Astrocyte (in vitro differentiated cells and primary cell): Measurements from ENCODE around the gene GAL3ST1. TPM values are rescaled to one million over a fixed set of nuclear protein-coding genes. Genes with fewer than 3 reads are reported as not detected.

ENCODE experiments used
- DNase-seq: peaks from one replicate; pipeline ENCODE4 v3.0.0-alpha.2; 2010; ENCODE audit warnings: low read depth
- FAIRE-seq: peaks from 2 replicates; lab custom pipeline; 2011; peaks lifted over from hg19 to GRCh38; lab: Jason Lieb, UNC
- H2AFZ ChIP-seq: 2 replicates; pipeline ENCODE4 v1.6.0; 2012; ENCODE audit warnings: low read depth, low read length, inconsistent platforms
- H3K27ac ChIP-seq: 2 replicates; pipeline ENCODE4 v1.5.1; 2011; ENCODE audit warnings: low read depth, low read length, inconsistent platforms
- H3K27me3 ChIP-seq: 2 replicates; pipeline ENCODE4 v1.6.0; 2011; ENCODE audit warnings: low read length, inconsistent platforms; ENCODE audit not compliant: insufficient read depth
- H3K36me3 ChIP-seq: 2 replicates; pipeline ENCODE4 v1.5.1; 2011; ENCODE audit warnings: low read length, inconsistent platforms; ENCODE audit not compliant: insufficient read depth
- H3K4me1 ChIP-seq: 2 replicates; pipeline ENCODE4 v1.5.1; 2011; ENCODE audit warnings: low read length, inconsistent platforms; ENCODE audit not compliant: insufficient read depth
- H3K4me2 ChIP-seq: 2 replicates; pipeline ENCODE4 v1.6.0; 2012; ENCODE audit warnings: low read length, inconsistent platforms
- H3K4me3 ChIP-seq: 2 replicates; pipeline ENCODE4 v1.5.1; 2011; ENCODE audit warnings: low read depth, mild to moderate bottlenecking, low read length, inconsistent platforms; ENCODE audit not compliant: insufficient read depth
- H3K79me2 ChIP-seq: 2 replicates; pipeline ENCODE4 v1.6.0; 2012; ENCODE audit warnings: mild to moderate bottlenecking, low read length, inconsistent platforms; ENCODE audit not compliant: insufficient read depth
- H3K9ac ChIP-seq: 2 replicates; pipeline ENCODE4 v1.6.0; 2012; ENCODE audit warnings: mild to moderate bottlenecking, low read length, inconsistent platforms
- H3K9me3 ChIP-seq: 2 replicates; pipeline ENCODE4 v1.5.1; 2012; ENCODE audit warnings: low read depth, mild to moderate bottlenecking, low read length, inconsistent platforms; ENCODE audit not compliant: insufficient read depth
- H4K20me1 ChIP-seq: 2 replicates; pipeline ENCODE4 v1.6.0; 2012; ENCODE audit warnings: low read length, inconsistent platforms; ENCODE audit not compliant: insufficient read depth
- H3K27ac Mint-ChIP-seq: one replicate; pipeline ENCODE4 v1.8.0; 2021; ENCODE audit warnings: mild to moderate bottlenecking, mixed read lengths; ENCODE audit not compliant: unreplicated experiment
- H3K27me3 Mint-ChIP-seq: one replicate; pipeline ENCODE4 v1.8.0; 2021; ENCODE audit warnings: low read depth, mixed read lengths; ENCODE audit not compliant: unreplicated experiment
- H3K36me3 Mint-ChIP-seq: one replicate; pipeline ENCODE4 v1.8.0; 2021; ENCODE audit warnings: low read depth, mixed read lengths; ENCODE audit not compliant: unreplicated experiment
- H3K4me1 Mint-ChIP-seq: one replicate; pipeline ENCODE4 v1.8.0; 2021; ENCODE audit warnings: low read depth, mixed read lengths; ENCODE audit not compliant: unreplicated experiment
- H3K4me3 Mint-ChIP-seq: one replicate; pipeline ENCODE4 v1.8.0; 2021; ENCODE audit warnings: mild to moderate bottlenecking, moderate library complexity, mixed read lengths; ENCODE audit not compliant: unreplicated experiment
- H3K9me3 Mint-ChIP-seq: one replicate; pipeline ENCODE4 v1.8.0; 2021; ENCODE audit warnings: mild to moderate bottlenecking, mixed read lengths; ENCODE audit not compliant: unreplicated experiment
- EZH2 ChIP-seq: IDR thresholded peaks from 2 replicates; pipeline ENCODE4 v1.6.1; 2012; ENCODE audit warnings: mild to moderate bottlenecking, low read length, inconsistent platforms; ENCODE audit not compliant: insufficient read depth
- total RNA-seq: library from RNA; stranded (reverse); gene quantifications from 2 replicates; pipeline ENCODE4 v1.2.1, GENCODE V29; 2021
- TF ChIP-seq, protein P1 (sequence below): IDR thresholded peaks from 2 replicates; pipeline ENCODE4 v1.5.1; 2011; ENCODE audit warnings: low read depth, mild to moderate bottlenecking, inconsistent platforms, low read length, moderate library complexity; ENCODE audit not compliant: insufficient read depth

The GAL3ST1 gene
- total RNA-seq, 1 donor from 2014 or later, result 3.4 TPM

DNA sequence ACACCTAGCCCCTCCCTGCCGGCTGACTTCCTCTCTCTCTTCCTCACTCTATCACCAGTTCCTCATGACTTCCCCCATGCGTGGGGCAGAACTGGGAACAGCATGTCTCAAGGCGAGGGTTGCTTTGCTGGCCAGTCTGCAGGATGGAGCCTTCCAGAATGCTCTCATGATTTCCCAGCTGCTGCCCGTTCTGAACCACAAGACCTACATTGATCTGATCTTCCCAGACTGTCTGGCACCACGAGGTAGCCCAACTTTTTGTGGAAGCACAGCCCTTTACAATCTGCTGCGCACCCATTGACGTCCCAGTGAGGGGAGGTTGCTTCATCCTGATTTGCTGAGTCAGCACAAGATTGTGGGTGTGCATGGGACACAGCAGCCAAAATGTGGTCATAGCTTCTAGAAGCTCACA is 41.1 kb upstream of the GAL3ST1 start:
- Histone ChIP-seq H3K9me3 (no peaks in the 10 kb centered on the region), H3K4me2 (no peak overlapping the region), H3K4me1 (no peaks in the 10 kb centered on the region), H3K27me3 (no peaks in the 10 kb centered on the region), H3K79me2 (no peaks in the 10 kb centered on the region), H3K27ac (no peak overlapping the region), H4K20me1 (no peaks in the 10 kb centered on the region), H3K4me3 (no peak overlapping the region), H3K9ac (no peak overlapping the region), H3K36me3 (no peaks in the 10 kb centered on the region), H2AFZ (no peak overlapping the region)
- no peak overlapping the region for H3K27ac Mint-ChIP-seq
- peaks cover 17% of the 10 kb centered on the region for H3K27me3 Mint-ChIP-seq
- FAIRE-seq (no peak), DNase-seq (no peak)
- TF ChIP-seq EZH2, result no peak
- TF ChIP-seq, protein P1, sequence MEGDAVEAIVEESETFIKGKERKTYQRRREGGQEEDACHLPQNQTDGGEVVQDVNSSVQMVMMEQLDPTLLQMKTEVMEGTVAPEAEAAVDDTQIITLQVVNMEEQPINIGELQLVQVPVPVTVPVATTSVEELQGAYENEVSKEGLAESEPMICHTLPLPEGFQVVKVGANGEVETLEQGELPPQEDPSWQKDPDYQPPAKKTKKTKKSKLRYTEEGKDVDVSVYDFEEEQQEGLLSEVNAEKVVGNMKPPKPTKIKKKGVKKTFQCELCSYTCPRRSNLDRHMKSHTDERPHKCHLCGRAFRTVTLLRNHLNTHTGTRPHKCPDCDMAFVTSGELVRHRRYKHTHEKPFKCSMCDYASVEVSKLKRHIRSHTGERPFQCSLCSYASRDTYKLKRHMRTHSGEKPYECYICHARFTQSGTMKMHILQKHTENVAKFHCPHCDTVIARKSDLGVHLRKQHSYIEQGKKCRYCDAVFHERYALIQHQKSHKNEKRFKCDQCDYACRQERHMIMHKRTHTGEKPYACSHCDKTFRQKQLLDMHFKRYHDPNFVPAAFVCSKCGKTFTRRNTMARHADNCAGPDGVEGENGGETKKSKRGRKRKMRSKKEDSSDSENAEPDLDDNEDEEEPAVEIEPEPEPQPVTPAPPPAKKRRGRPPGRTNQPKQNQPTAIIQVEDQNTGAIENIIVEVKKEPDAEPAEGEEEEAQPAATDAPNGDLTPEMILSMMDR, result no peak
- no peak overlapping the region for H3K4me3 Mint-ChIP-seq
- H3K9me3 Mint-ChIP-seq, result peaks cover 2% of the 10 kb centered on the region
- H3K4me1 Mint-ChIP-seq, result no peaks in the 10 kb centered on the region
- H3K36me3 Mint-ChIP-seq, result peaks cover 2% of the 10 kb centered on the region

DNA sequence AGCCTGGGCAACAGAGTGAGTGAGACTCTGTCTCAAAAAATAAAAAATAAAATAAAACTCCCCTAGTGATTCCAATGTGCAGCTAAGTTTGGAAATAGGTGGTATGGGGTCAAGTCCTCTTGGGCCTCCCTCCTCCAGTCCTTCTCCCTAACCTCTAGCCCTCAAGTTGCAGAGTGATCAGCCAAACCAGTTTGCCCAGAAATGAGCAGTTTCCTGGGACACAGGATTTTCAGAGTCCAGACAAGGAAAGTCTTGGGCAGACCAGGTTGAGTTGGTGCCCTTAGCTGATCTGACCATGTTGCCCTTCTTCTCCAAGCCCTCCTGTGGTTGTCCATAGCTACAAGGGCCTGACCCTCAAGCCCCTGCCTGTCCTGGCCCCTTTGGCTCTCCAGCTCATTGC is 40.4 kb upstream of the GAL3ST1 start:
- no peak for DNase-seq
- Mint-ChIP-seq H3K36me3 (peaks cover 2% of the 10 kb centered on the region), H3K9me3 (peaks cover 2% of the 10 kb centered on the region), H3K4me3 (no peak overlapping the region), H3K27me3 (peaks cover 17% of the 10 kb centered on the region), H3K27ac (no peak overlapping the region), H3K4me1 (peaks cover 4% of the 10 kb centered on the region)
- H3K36me3 ChIP-seq, result no peaks in the 10 kb centered on the region
- no peaks in the 10 kb centered on the region for H3K4me1 ChIP-seq
- H2AFZ ChIP-seq, result no peak overlapping the region
- no peak overlapping the region for H3K4me3 ChIP-seq
- H4K20me1 ChIP-seq, result no peaks in the 10 kb centered on the region
- H3K79me2 ChIP-seq, result no peaks in the 10 kb centered on the region
- H3K9me3 ChIP-seq, result no peaks in the 10 kb centered on the region
- FAIRE-seq, result no peak
- H3K4me2 ChIP-seq, result no peak overlapping the region
- H3K9ac ChIP-seq, result no peak overlapping the region
- no peaks in the 10 kb centered on the region for H3K27me3 ChIP-seq
- no peak overlapping the region for H3K27ac ChIP-seq
- TF ChIP-seq EZH2, result no peak
- TF ChIP-seq, protein P1, result no peak

DNA sequence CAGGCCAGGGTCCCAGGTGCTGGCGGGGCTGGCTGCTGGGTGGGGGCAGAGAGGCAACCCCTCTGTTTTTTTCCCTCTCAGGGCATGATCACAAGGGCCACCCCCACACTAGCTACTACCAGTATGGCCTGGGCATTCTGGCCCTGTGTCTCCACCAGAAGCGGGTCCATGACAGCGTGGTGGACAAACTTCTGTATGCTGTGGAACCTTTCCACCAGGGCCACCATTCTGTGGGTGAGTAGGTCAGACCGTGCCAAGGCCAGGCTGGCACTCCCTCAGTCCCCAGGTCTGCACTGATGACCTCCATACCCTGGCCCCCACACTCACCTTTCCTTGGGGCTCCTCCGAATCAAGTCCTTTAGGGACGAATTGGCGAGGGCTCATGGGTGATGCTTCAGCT is 39.8 kb upstream of the GAL3ST1 start:
- peaks cover 17% of the 10 kb centered on the region for H3K27me3 Mint-ChIP-seq
- no peak overlapping the region for H3K27ac Mint-ChIP-seq
- FAIRE-seq (no peak), DNase-seq (no peak)
- Histone ChIP-seq H3K4me1 (peaks cover 6% of the 10 kb centered on the region), H2AFZ (no peak overlapping the region), H4K20me1 (no peaks in the 10 kb centered on the region), H3K79me2 (no peaks in the 10 kb centered on the region), H3K9ac (no peak overlapping the region), H3K9me3 (no peaks in the 10 kb centered on the region), H3K4me3 (no peak overlapping the region), H3K36me3 (no peaks in the 10 kb centered on the region), H3K27ac (no peak overlapping the region), H3K4me2 (no peak overlapping the region), H3K27me3 (no peaks in the 10 kb centered on the region)
- TF ChIP-seq, protein P1, result no peak
- no peak for TF ChIP-seq EZH2
- H3K4me3 Mint-ChIP-seq, result no peak overlapping the region
- peaks cover 2% of the 10 kb centered on the region for H3K9me3 Mint-ChIP-seq
- peaks cover 10% of the 10 kb centered on the region for H3K4me1 Mint-ChIP-seq
- peaks cover 2% of the 10 kb centered on the region for H3K36me3 Mint-ChIP-seq
